Measurements from ENCODE around the gene PIK3C3. TPM values are rescaled to one million over a fixed set of nuclear protein-coding genes. Genes with fewer than 3 reads are reported as not detected.

Gene PIK3C3
- total RNA-seq, 4 donors from 2014 or later = 24.3 to 39.1 (median 28.8) TPM

GRCh38 chr18:42131066-42131929, 176.3 kb downstream of the PIK3C3 start:
- no peak for TF ChIP-seq EP300 (IDR thresholded peaks at IDR 0.05)
- no peak for TF ChIP-seq POLR2AphosphoS5 (IDR thresholded peaks at IDR 0.05)
- TF ChIP-seq POLR2A (IDR thresholded peaks at IDR 0.05; ENCODE audit: low read depth) = no peak
- no peak for TF ChIP-seq CTCF (IDR thresholded peaks at IDR 0.05)
- no peaks in the 10 kb centered on the region for H3K4me1 ChIP-seq
- H3K36me3 ChIP-seq = no peaks in the 10 kb centered on the region
- intact Hi-C loops (cut with DNase I) = no loop called here
- no peaks in the 10 kb centered on the region for H3K27me3 ChIP-seq
- no peak overlapping the region for H3K4me3 ChIP-seq
- DNase-seq (ENCODE audit: extremely low spot score) = no peak
- WGBS = 67% methylated on average over 12 of the region's 12 CpGs
- H3K27ac ChIP-seq (replicated peaks in 1 of 4) = no peak overlapping the region
- H3K9me3 ChIP-seq = no peaks in the 10 kb centered on the region

- Histone ChIP-seq H3K9me3 (no peaks in the 10 kb centered on the region), H3K4me3 (no peak overlapping the region), H3K27me3 (no peaks in the 10 kb centered on the region), H3K4me1 (no peaks in the 10 kb centered on the region), H3K36me3 (no peaks in the 10 kb centered on the region), H3K27ac (replicated peaks in 1 of 4) (no peak overlapping the region)
- TF ChIP-seq CTCF (IDR thresholded peaks at IDR 0.05) = no peak
- TF ChIP-seq EP300 (IDR thresholded peaks at IDR 0.05) = no peak
- no peak for TF ChIP-seq POLR2A (IDR thresholded peaks at IDR 0.05; ENCODE audit: low read depth)
- TF ChIP-seq POLR2AphosphoS5 (IDR thresholded peaks at IDR 0.05) = no peak
- intact Hi-C loops (cut with DNase I) = no loop called here
- WGBS = 87% methylated on average over 2 of the region's 2 CpGs
- no peak for DNase-seq (ENCODE audit: extremely low spot score)
Measured at GRCh38 chr18:42131930-42132244, 176.9 kb downstream of the PIK3C3 start.

Data from esophagus muscularis mucosa (tissue), 4 donors.